Measurements from ENCODE around the gene PDZD2.

Gene PDZD2

DNA sequence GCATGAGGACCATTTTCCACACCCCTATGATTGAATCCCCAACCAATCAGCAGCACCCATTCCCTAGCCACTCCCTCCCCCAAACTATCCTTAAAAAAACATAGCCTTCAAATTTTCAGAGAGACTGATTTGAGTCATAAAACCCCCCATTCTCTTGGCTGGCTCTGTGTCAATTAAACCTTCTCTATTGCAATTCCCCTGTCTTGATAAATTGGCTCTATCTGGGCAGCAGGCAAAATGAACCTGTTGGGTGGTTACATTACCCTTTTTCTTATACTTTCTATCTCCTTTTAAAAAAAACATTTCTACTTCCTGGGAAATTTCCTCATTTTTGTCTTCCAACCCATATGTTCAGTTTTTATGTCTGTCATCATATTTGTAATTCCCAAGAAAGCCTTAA, 220.2 kb downstream of the PDZD2 start:
- Histone ChIP-seq H3K79me2 (ENCODE audit: insufficient read depth, low read length) (no peaks in the 10 kb centered on the region), H3K9me3 (ENCODE audit: insufficient read depth, low read length, severe bottlenecking) (peaks cover 15% of the 10 kb centered on the region)
- TF ChIP-seq EZH2 (IDR thresholded peaks at IDR 0.05; ENCODE audit: borderline replicate concordance, low read depth, low read length, severe bottlenecking), result no peak
- TF ChIP-seq CTCF (IDR thresholded peaks at IDR 0.05; ENCODE audit: borderline replicate concordance, extremely low read depth, low read length, poor library complexity, severe bottlenecking), result no peak

DNA sequence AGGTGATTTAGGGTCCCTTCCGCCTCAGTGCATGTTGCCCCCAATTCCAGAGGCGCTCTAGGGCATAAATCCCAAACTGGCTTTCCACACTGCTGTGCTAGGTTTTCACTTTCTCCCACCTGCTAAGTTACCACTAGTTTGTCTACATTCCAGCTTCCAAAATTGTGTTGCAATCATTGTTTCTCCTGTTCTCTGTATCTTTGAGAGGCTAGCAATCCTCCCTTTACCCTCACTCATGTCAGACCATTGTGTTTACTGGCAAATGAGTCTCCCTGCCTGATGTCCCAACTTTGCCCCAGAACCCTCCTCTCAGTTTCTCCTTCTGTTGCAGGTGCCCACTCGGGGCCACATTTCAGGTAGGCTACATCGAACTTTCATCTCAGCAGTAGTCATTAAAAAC, 221.3 kb downstream of the PDZD2 start:
- DNase-seq, result no peak
- no peaks in the 10 kb centered on the region for H4K20me1 ChIP-seq (ENCODE audit: insufficient read depth, low read length)

More for the DNA sequence above, 220.2 kb downstream of the PDZD2 start:
- no peaks in the 10 kb centered on the region for H3K27me3 ChIP-seq (ENCODE audit: insufficient read depth, low read length, poor library complexity)
- H3K9ac ChIP-seq (ENCODE audit: low read depth, low read length), result no peak overlapping the region
- H3K4me3 ChIP-seq (ENCODE audit: low read depth in 1 of 2, low read length in 2 of 2), result no peak overlapping the region
- H3K4me2 ChIP-seq (ENCODE audit: insufficient read depth, low read length), result no peak overlapping the region
- no peaks in the 10 kb centered on the region for H3K4me1 ChIP-seq (ENCODE audit: insufficient read depth, low read length)
- DNase-seq, result no peak
- no peaks in the 10 kb centered on the region for H3K36me3 ChIP-seq (ENCODE audit: insufficient read depth, low read length)
- ATAC-seq (ENCODE audit: insufficient read depth, low read depth), result no peak
- H3K27ac ChIP-seq (ENCODE audit: low read length), result no peak overlapping the region
- no peaks in the 10 kb centered on the region for H4K20me1 ChIP-seq (ENCODE audit: insufficient read depth, low read length)
- no peak overlapping the region for H2AFZ ChIP-seq (ENCODE audit: low read depth, low read length)

GRCh38 chr5:31860726-31861433, 221.9 kb downstream of the PDZD2 start:
- Histone ChIP-seq H3K9me3 (ENCODE audit: insufficient read depth, low read length, severe bottlenecking) (peaks cover 15% of the 10 kb centered on the region), H3K27me3 (ENCODE audit: insufficient read depth, low read length, poor library complexity) (no peaks in the 10 kb centered on the region)

More for the DNA sequence above, 221.3 kb downstream of the PDZD2 start:
- Histone ChIP-seq H3K9ac (ENCODE audit: low read depth, low read length) (no peak overlapping the region), H3K79me2 (ENCODE audit: insufficient read depth, low read length) (no peaks in the 10 kb centered on the region), H2AFZ (ENCODE audit: low read depth, low read length) (no peak overlapping the region), H3K36me3 (ENCODE audit: insufficient read depth, low read length) (no peaks in the 10 kb centered on the region), H3K4me2 (ENCODE audit: insufficient read depth, low read length) (no peak overlapping the region), H3K27ac (ENCODE audit: low read length) (no peak overlapping the region), H3K9me3 (ENCODE audit: insufficient read depth, low read length, severe bottlenecking) (peaks cover 15% of the 10 kb centered on the region), H3K4me3 (ENCODE audit: low read depth in 1 of 2, low read length in 2 of 2) (no peak overlapping the region), H3K27me3 (ENCODE audit: insufficient read depth, low read length, poor library complexity) (no peaks in the 10 kb centered on the region), H3K4me1 (ENCODE audit: insufficient read depth, low read length) (no peaks in the 10 kb centered on the region)
- ATAC-seq (ENCODE audit: insufficient read depth, low read depth), result no peak
- no peak for TF ChIP-seq EZH2 (IDR thresholded peaks at IDR 0.05; ENCODE audit: borderline replicate concordance, low read depth, low read length, severe bottlenecking)
- TF ChIP-seq CTCF (IDR thresholded peaks at IDR 0.05; ENCODE audit: borderline replicate concordance, extremely low read depth, low read length, poor library complexity, severe bottlenecking), result no peak

More at GRCh38 chr5:31860726-31861433, 221.9 kb downstream of the PDZD2 start:
- Histone ChIP-seq H2AFZ (ENCODE audit: low read depth, low read length) (no peak overlapping the region), H3K4me2 (ENCODE audit: insufficient read depth, low read length) (no peak overlapping the region), H3K4me1 (ENCODE audit: insufficient read depth, low read length) (no peaks in the 10 kb centered on the region), H3K4me3 (ENCODE audit: low read depth in 1 of 2, low read length in 2 of 2) (no peak overlapping the region), H3K9ac (ENCODE audit: low read depth, low read length) (no peak overlapping the region), H4K20me1 (ENCODE audit: insufficient read depth, low read length) (no peaks in the 10 kb centered on the region), H3K79me2 (ENCODE audit: insufficient read depth, low read length) (no peaks in the 10 kb centered on the region), H3K36me3 (ENCODE audit: insufficient read depth, low read length) (no peaks in the 10 kb centered on the region), H3K27ac (ENCODE audit: low read length) (no peak overlapping the region)
- ATAC-seq (ENCODE audit: insufficient read depth, low read depth) (no peak), DNase-seq (no peak)
- no peak for TF ChIP-seq EZH2 (IDR thresholded peaks at IDR 0.05; ENCODE audit: borderline replicate concordance, low read depth, low read length, severe bottlenecking)
- TF ChIP-seq CTCF (IDR thresholded peaks at IDR 0.05; ENCODE audit: borderline replicate concordance, extremely low read depth, low read length, poor library complexity, severe bottlenecking), result no peak
